Upper lobe of right lung (tissue), 1 donor: Measurements from ENCODE around the gene RFX2. TPM values are rescaled to one million over a fixed set of nuclear protein-coding genes. Genes with fewer than 3 reads are reported as not detected.
A peak's percentile ranks its signal among the peaks of the same experiment; 100 is the strongest.

Source experiments
- ATAC-seq: fragments of 200-7000 bp; cut with Tn5 transposase; one replicate; pipeline ENCODE4 v1.9.1; 2020; ENCODE audit warnings: mild to moderate bottlenecking, moderate library complexity
- DNase-seq: peaks from one replicate; pipeline ENCODE4 v3.0.0-alpha.2; 2020
- H3K27ac ChIP-seq: fragments of 200-600 bp; one replicate; pipeline ENCODE4 v1.8.0; 2022
- H3K27me3 ChIP-seq: fragments of 200-600 bp; one replicate; pipeline ENCODE4 v1.8.0; 2022; ENCODE audit warnings: mild to moderate bottlenecking
- H3K36me3 ChIP-seq: fragments of 200-600 bp; one replicate; pipeline ENCODE4 v1.8.0; 2022
- H3K4me1 ChIP-seq: fragments of 200-600 bp; one replicate; pipeline ENCODE4 v1.8.0; 2022
- H3K4me3 ChIP-seq: fragments of 200-600 bp; one replicate; pipeline ENCODE4 v1.8.0; 2022; ENCODE audit warnings: mild to moderate bottlenecking
- H3K9me3 ChIP-seq: fragments of 200-600 bp; one replicate; pipeline ENCODE4 v1.8.0; 2022
- intact Hi-C: fragments of 100-400 bp; cut with DNase I; formaldehyde crosslinking; loops from one replicate; pipeline ENCODE4 v1.11.0; 2022
- total RNA-seq: library from RNA; stranded (reverse); fragmentation: NEBNext Ultra II Directional; extraction: Animal tissue kit (Norgen Biotek cat#: 25700); gene quantifications from one replicate; pipeline ENCODE4 v1.2.1, GENCODE V29; 2021
- TF ChIP-seq, protein P1 (sequence below): fragments of 200-600 bp; IDR thresholded peaks from one replicate; pipeline ENCODE4 v1.8.0; 2022; ENCODE audit warnings: antibody characterized with exemption
- donor health status: DM: no; HTN: yes; CAD: no; lungs with severe emphysema.

RFX2 gene
- total RNA-seq, 1 donor from 2014 or later = 11.7 TPM

DNA sequence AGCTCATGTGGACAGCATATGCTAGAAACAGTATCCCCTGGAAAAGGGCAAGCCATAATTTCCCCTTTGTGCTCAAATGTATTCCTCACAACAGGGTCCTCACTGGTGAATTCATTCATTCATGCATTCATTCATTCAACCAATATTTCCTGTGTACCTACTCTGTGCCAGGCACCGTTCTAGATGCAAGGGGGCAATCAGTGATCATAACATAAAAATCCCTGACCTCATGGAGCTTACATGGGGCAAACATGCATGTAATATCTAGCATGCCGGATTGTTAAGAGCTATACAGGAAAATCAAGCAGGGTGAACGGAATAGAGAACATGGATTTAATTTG is 134.9 kb downstream of the RFX2 start:
- intact Hi-C loops = no loop called here
- DNase-seq (no peak), ATAC-seq (no peak)
- no peaks in the 10 kb centered on the region for H3K27me3 ChIP-seq
- no peak overlapping the region for H3K27ac ChIP-seq
- peaks cover 33% of the 10 kb centered on the region for H3K4me1 ChIP-seq
- H3K9me3 ChIP-seq = no peaks in the 10 kb centered on the region
- TF ChIP-seq, protein P1, sequence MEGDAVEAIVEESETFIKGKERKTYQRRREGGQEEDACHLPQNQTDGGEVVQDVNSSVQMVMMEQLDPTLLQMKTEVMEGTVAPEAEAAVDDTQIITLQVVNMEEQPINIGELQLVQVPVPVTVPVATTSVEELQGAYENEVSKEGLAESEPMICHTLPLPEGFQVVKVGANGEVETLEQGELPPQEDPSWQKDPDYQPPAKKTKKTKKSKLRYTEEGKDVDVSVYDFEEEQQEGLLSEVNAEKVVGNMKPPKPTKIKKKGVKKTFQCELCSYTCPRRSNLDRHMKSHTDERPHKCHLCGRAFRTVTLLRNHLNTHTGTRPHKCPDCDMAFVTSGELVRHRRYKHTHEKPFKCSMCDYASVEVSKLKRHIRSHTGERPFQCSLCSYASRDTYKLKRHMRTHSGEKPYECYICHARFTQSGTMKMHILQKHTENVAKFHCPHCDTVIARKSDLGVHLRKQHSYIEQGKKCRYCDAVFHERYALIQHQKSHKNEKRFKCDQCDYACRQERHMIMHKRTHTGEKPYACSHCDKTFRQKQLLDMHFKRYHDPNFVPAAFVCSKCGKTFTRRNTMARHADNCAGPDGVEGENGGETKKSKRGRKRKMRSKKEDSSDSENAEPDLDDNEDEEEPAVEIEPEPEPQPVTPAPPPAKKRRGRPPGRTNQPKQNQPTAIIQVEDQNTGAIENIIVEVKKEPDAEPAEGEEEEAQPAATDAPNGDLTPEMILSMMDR = no peak
- peaks cover 24% of the 10 kb centered on the region for H3K36me3 ChIP-seq
- peak overlapping the region; percentile 2 for H3K4me3 ChIP-seq

DNA sequence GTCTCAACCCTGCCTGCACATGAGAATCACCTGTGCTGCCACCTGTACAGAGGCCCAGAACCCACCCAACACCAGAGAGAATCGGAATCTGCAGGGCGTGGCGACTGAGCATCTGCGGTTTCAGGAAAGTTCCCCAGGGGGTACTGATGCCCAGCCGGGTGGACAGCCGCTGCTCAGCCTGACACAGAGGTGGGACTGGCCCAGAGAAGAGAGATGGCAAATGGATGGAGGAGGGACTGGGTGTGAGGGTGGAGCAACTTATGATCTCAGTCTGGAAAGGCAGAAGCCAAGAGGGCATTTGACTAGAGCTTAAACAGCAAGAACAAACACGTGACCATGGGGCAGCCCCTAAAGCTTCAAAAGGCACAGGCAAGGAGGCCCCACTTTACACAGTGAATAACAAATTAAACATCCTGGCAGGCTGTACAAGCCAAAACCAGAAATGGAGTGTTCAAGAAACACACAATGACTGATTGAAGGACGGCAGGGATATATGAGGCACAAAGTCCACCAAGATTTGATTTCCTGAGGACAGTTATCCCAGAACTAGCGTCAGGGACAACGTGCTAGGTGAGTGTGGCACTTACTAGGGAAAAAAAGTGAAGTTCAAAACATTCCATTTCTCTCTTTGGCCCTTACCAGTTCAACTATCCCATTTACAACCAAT is 135.4 kb downstream of the RFX2 start:
- Histone ChIP-seq H3K27me3 (no peaks in the 10 kb centered on the region), H3K4me1 (peaks cover 37% of the 10 kb centered on the region), H3K4me3 (peak overlapping the region; percentile 2), H3K9me3 (no peaks in the 10 kb centered on the region), H3K27ac (no peak overlapping the region), H3K36me3 (peaks cover 24% of the 10 kb centered on the region)
- DNase-seq = no peak
- TF ChIP-seq, protein P1 = no peak
- intact Hi-C loops = no loop called here
- ATAC-seq = peak; percentile 9

DNA sequence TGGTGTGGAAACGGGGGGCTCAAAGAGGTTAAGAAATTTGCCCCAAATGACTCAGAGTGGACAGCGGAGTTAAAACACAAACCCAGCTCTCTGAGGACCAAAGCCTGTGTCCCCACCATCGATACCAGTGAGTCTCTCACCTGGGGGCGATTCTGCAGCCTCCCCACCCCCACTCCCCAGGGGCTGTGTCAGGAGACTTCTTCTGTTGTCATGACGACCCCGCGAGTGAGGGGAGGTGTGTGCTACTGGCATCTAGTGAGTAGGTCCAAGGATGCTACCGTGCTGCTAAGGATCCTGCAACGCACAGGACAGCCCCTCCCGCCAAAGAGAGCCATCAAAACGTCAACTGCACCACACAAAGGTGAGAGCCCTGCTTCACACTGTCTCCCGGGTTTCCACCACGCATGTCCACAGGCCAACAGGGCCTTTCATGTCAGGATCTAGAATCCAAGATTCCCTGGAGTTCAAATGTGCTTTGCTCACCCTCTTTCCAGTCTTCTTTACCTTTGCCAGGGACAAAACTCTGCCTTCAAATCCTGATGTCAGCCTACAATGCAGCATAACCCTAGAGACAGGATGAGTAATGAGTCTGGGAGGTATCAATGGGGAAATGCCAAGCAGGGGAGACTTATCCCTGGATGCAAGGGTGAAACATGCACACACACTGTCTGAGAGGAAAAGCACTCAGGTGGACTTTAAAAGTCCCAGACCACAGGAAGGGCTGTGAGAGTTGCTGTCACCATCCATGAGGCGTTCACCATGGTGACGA is 136.2 kb downstream of the RFX2 start:
- intact Hi-C loops = no loop called here
- no peaks in the 10 kb centered on the region for H3K9me3 ChIP-seq
- H3K27ac ChIP-seq = no peak overlapping the region
- H3K36me3 ChIP-seq = peaks cover 24% of the 10 kb centered on the region
- peaks cover 44% of the 10 kb centered on the region for H3K4me1 ChIP-seq
- DNase-seq = no peak
- H3K4me3 ChIP-seq = no peak overlapping the region
- no peak for ATAC-seq
- TF ChIP-seq, protein P1 = no peak
- H3K27me3 ChIP-seq = no peaks in the 10 kb centered on the region

DNA sequence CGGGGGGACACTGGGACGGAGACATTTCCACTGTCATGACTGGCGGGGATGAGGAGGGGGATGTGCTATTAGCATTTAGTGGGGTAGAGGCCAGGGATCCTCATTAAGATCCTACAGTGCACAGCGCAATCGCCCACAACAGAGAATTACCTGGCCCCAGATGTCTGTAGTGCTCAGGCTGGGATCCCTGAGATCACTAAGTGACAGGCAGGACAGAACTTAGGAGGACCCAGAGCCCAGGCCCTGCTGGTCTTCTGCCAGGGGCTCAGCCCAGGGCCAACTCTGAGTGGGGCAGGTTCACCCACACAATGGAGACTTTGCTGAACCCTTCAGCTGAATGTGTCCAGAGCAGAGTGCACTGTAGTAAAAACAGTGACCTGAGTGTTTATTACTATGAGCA is 136.9 kb downstream of the RFX2 start:
- Histone ChIP-seq H3K4me1 (peaks cover 45% of the 10 kb centered on the region), H3K27ac (no peak overlapping the region), H3K27me3 (no peaks in the 10 kb centered on the region), H3K36me3 (peaks cover 24% of the 10 kb centered on the region), H3K4me3 (no peak overlapping the region), H3K9me3 (no peaks in the 10 kb centered on the region)
- TF ChIP-seq, protein P1 = no peak
- ATAC-seq = no peak
- intact Hi-C loops = no loop called here
- DNase-seq = no peak

DNA sequence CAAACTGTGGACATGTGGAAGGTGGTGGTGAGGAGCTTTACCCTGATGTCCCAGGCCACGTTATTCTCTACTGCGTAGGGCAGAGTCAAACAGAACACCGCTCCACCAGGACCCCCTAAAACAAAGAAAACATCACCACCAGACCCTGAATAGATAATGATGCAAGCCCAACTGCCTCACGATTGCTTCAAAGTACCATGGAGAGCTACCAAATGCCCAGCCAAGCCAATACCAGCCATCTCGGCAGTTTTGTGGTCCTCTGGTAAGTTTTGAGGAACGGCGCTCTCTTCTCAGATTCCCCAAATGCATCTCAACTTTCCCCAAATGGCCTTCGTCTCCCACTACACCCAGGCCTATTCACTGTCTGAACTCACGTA is 138.0 kb downstream of the RFX2 start:
- Histone ChIP-seq H3K27ac (no peak overlapping the region), H3K4me1 (peaks cover 55% of the 10 kb centered on the region), H3K4me3 (no peak overlapping the region), H3K27me3 (no peaks in the 10 kb centered on the region), H3K9me3 (no peaks in the 10 kb centered on the region), H3K36me3 (peaks cover 24% of the 10 kb centered on the region)
- ATAC-seq (no peak), DNase-seq (no peak)
- intact Hi-C loops = no loop called here
- TF ChIP-seq, protein P1 = no peak
